ENCODE results near the gene NBPF1.
"Not testable (repeated sequence)": the region's sequence is repeated elsewhere in the genome, so short reads cannot be mapped to it uniquely, and the experiment has no call there.

The NBPF1 gene

GRCh38 chr1:16636551-16637195 is 23.3 kb upstream of the NBPF1 start:
- not testable (repeated sequence) for H3K27ac Mint-ChIP-seq; H3K4me3 Mint-ChIP-seq; H3K27me3 Mint-ChIP-seq (ENCODE audit: low read depth); H3K9me3 Mint-ChIP-seq; H3K4me1 Mint-ChIP-seq
- H3K36me3 Mint-ChIP-seq (ENCODE audit: low read depth) = peaks cover 32% of the 10 kb centered on the region

DNA sequence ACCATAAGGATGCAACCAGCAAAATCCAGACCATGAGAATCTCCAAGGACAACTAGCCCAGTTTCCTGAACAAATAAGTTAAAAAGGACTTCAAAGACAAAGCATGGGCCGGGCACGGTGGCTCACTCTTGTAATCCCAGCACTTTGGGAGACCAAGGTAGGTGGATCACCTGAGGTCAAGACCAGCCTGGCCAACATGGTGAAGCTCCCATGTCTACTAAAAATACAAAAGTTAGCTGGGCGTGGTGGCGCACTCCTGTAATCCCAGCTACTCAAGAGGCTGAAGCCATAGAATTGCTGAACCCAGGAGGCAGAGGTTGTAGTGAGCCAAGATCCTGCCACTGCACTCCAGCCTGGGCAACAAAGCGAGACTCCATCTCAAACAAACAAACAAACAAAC is 22.6 kb upstream of the NBPF1 start:
- H3K9me3 Mint-ChIP-seq; H3K27me3 Mint-ChIP-seq (ENCODE audit: low read depth); H3K4me3 Mint-ChIP-seq; H3K27ac Mint-ChIP-seq; H3K4me1 Mint-ChIP-seq: not testable (repeated sequence)
- H3K36me3 Mint-ChIP-seq (ENCODE audit: low read depth) = peaks cover 39% of the 10 kb centered on the region

DNA sequence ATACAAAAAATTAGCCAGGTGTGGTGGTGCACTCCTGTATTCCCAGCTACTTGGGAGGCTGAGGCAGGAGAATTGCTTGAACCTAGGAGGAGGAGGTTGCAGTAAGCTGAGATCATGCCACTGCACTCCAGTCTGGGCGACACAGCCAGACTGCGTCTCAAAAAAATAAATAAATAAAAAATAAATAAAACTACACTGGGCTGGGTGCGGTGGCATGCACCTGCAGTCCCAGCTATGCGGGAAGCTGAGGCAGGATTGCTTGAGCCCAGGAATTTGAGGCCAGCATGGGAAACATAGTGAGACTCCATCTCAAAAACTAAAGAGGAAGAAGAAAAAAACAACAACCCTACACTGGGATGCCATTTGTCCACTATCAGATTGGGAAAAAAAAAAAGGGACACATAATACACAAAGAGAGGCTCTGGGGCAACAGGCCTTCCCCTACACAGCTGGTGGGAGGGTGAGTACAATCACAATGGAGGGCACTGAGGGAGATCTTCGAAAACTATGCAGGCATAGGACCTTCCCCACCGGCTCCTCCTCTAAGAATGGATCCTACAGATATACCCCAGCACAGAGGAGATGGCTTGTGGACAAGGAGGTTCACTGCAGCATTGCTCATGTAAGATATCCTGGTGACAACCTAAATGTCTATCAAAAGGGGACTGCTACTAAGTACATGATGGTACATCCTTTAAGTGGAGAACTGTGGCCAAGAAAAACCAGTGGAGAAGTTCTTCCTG is 20.3 kb upstream of the NBPF1 start:
- not testable (repeated sequence) for H3K27me3 Mint-ChIP-seq (ENCODE audit: low read depth); H3K4me1 Mint-ChIP-seq; H3K4me3 Mint-ChIP-seq; H3K9me3 Mint-ChIP-seq; H3K27ac Mint-ChIP-seq
- H3K36me3 Mint-ChIP-seq (ENCODE audit: low read depth) = peaks cover 59% of the 10 kb centered on the region

- not testable (repeated sequence) for H3K27me3 Mint-ChIP-seq (ENCODE audit: low read depth); H3K27ac Mint-ChIP-seq; H3K4me1 Mint-ChIP-seq; H3K4me3 Mint-ChIP-seq; H3K9me3 Mint-ChIP-seq
- peaks cover 72% of the 10 kb centered on the region for H3K36me3 Mint-ChIP-seq (ENCODE audit: low read depth)
Measured at GRCh38 chr1:16632044-16632850, 18.9 kb upstream of the NBPF1 start.

GRCh38 chr1:16631248-16632043 is 18.1 kb upstream of the NBPF1 start:
- H3K4me3 Mint-ChIP-seq = no peak overlapping the region
- H3K27ac Mint-ChIP-seq = no peak overlapping the region
- TF ChIP-seq CTCF (IDR thresholded peaks at IDR 0.05; ENCODE audit: unreplicated experiment in 3 of 3) = no peak
- H3K36me3 Mint-ChIP-seq (ENCODE audit: low read depth) = peaks cover 74% of the 10 kb centered on the region
- H3K4me1 Mint-ChIP-seq = no peaks in the 10 kb centered on the region
- H3K9me3 Mint-ChIP-seq = no peaks in the 10 kb centered on the region
- H3K27me3 Mint-ChIP-seq (ENCODE audit: low read depth) = no peaks in the 10 kb centered on the region

- no peaks in the 10 kb centered on the region for H3K4me1 Mint-ChIP-seq
- no peaks in the 10 kb centered on the region for H3K27me3 Mint-ChIP-seq (ENCODE audit: low read depth)
- no peak for TF ChIP-seq CTCF (IDR thresholded peaks at IDR 0.05; ENCODE audit: unreplicated experiment in 3 of 3)
- H3K36me3 Mint-ChIP-seq (ENCODE audit: low read depth) = peaks cover 80% of the 10 kb centered on the region
- H3K27ac Mint-ChIP-seq = no peak overlapping the region
- no peaks in the 10 kb centered on the region for H3K9me3 Mint-ChIP-seq
- H3K4me3 Mint-ChIP-seq = no peak overlapping the region
Measured at GRCh38 chr1:16630661-16631247, 17.4 kb upstream of the NBPF1 start.

DNA sequence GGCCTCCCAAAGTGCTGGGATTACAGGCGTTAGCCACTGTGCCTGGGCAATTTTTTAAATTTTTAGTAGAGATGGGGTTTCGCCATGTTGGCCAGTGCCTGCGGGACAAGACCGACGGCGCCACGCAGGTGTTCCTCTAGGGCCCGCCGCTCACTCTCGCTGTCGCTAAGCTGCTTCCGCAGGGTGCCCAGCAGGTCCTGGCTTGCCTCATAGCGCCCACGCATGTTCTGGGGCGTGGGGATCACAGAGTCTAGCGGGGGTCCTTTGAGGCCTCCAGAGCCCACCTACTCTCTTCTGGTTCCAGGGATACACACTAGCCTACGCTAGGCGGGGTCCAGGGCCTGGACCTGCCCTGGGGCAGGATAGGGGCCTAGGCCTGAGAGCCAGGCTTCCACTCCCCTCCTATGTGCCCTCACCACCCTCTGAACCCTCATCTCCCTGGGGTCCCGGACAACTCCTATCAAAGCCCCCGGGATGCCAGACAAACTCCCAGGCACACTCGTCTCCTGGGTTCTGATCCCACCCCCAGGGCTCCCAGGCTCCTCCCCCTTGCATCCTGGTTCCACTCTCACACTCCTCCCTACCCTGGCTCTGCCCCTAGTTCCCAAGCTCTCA is 16.7 kb upstream of the NBPF1 start:
- peaks cover 86% of the 10 kb centered on the region for H3K36me3 Mint-ChIP-seq (ENCODE audit: low read depth)
- not testable (repeated sequence) for H3K27me3 Mint-ChIP-seq (ENCODE audit: low read depth); H3K9me3 Mint-ChIP-seq; H3K4me1 Mint-ChIP-seq; H3K4me3 Mint-ChIP-seq; H3K27ac Mint-ChIP-seq
